Gastrocnemius medialis (tissue), 4 donors: ENCODE data around the gene NBPF1. TPM values are rescaled to one million over a fixed set of nuclear protein-coding genes. Genes with fewer than 3 reads are reported as not detected.
"Not testable (repeated sequence)": the region's sequence is repeated elsewhere in the genome, so short reads cannot be mapped to it uniquely, and the experiment has no call there.

ENCODE experiments used
- ATAC-seq, 2 donors: fragments of 150-250 bp; one replicate each; pipeline ENCODE4 v1.9.1; 2016
- DNase-seq, 2 donors: peaks; one replicate each; pipeline ENCODE4 v3.0.0-alpha.2; 2019
- H3K27ac ChIP-seq, 4 donors: fragments of 200-600 bp; sonication (generic); 1 replicate in 1 of 4; 2 replicates in 3 of 4; pipeline ENCODE4 v1.5.1; 2016 to 2018; ENCODE audit warnings: mild to moderate bottlenecking in 2 of 4, moderate library complexity in 1 of 4
- H3K27me3 ChIP-seq, 3 donors: fragments of 200-600 bp; sonication (generic) in 2 of 3; 1 replicate in 1 of 3; 2 replicates in 2 of 3; pipeline versions ENCODE4 v1.5.1 to v1.6.0; 2016 to 2019; ENCODE audit warnings: mild to moderate bottlenecking in 1 of 3, moderate library complexity in 1 of 3
- H3K36me3 ChIP-seq, 2 donors: fragments of 200-600 bp; sonication (generic) in 1 of 2; one replicate each; pipeline ENCODE4 v1.5.1; 2017 to 2018
- H3K4me1 ChIP-seq, 2 donors: fragments of 200-600 bp; sonication (generic) in 1 of 2; one replicate each; pipeline ENCODE4 v1.5.1; 2016 to 2017; ENCODE audit warnings: mild to moderate bottlenecking in 2 of 2
- H3K4me3 ChIP-seq, 4 donors: fragments of 200-600 bp; sonication (generic) in 3 of 4; 1 replicate in 1 of 4; 2 replicates in 3 of 4; pipeline ENCODE4 v1.5.1; 2016 to 2019; ENCODE audit warnings: mild to moderate bottlenecking in 2 of 4
- H3K9me3 ChIP-seq, 3 donors: fragments of 200-600 bp; sonication (generic) in 2 of 3; 1 replicate in 1 of 3; 2 replicates in 2 of 3; pipeline ENCODE4 v1.5.1; 2016 to 2019
- CTCF ChIP-seq, 5 experiments: fragments of 450-650 bp in 3 of 5; fragments of 200-600 bp in 2 of 5; sonication (generic) in 2 of 5; IDR thresholded peaks in 4 of 5; conservative IDR thresholded peaks in 1 of 5; 1 replicate in 4 of 5; 2 replicates in 1 of 5; pipeline ENCODE4 v1.5.1; 2016 to 2019; ENCODE audit warnings: antibody characterized with exemption in 5 of 5, mild to moderate bottlenecking in 3 of 5, moderate library complexity in 3 of 5
- POLR2A ChIP-seq, 2 donors: fragments of 450-650 bp; IDR thresholded peaks; one replicate each; pipeline ENCODE4 v1.6.1; 2017; ENCODE audit warnings: antibody characterized with exemption in 2 of 2, mild to moderate bottlenecking in 2 of 2, moderate library complexity in 2 of 2
- in situ Hi-C, 4 donors: fragments of 200-750 bp; cut with MboI; loops; one replicate each; pipeline versions ENCODE4 v1.15.0 to v1.8.0; 2017; ENCODE audit warnings: low sequenced_read_pairs in 4 of 4
- intact Hi-C: fragments of 100-400 bp; cut with DNase I; formaldehyde crosslinking; loops from one replicate; pipeline ENCODE4 v1.15.1; 2023; ENCODE audit warnings: low total_unique reads
- total RNA-seq, 4 donors: library from RNA; depleted of rRNA; stranded (reverse); fragments of >200 nt; gene quantifications; one replicate each; pipeline versions ENCODE4 v1.1.0 to v1.2.3, GENCODE V29; 2016

The NBPF1 gene
- total RNA-seq, 4 donors from 2014 or later: 6.6 to 20.0 (median 11.2) TPM

GRCh38 chr1:16532235-16532991 is 81.0 kb downstream of the NBPF1 start:
- H3K27ac ChIP-seq, intact Hi-C loops, H3K4me3 ChIP-seq, DNase-seq, in situ Hi-C loops, H3K4me1 ChIP-seq, H3K9me3 ChIP-seq, ATAC-seq, H3K36me3 ChIP-seq: not testable (repeated sequence)
- H3K27me3 ChIP-seq: peaks cover 21 to 32% (median 27%) of the 10 kb centered on the region in 3 donors
- peak in 1 of 5 experiments; percentile 15 for TF ChIP-seq CTCF (IDR thresholded peaks at IDR 0.05 in 4 of 5, conservative IDR thresholded peaks at IDR 0.05 in 1 of 5)

- H3K4me3 ChIP-seq, H3K4me1 ChIP-seq, H3K36me3 ChIP-seq, H3K9me3 ChIP-seq, in situ Hi-C loops, ATAC-seq, intact Hi-C loops, DNase-seq, H3K27ac ChIP-seq: not testable (repeated sequence)
- H3K27me3 ChIP-seq: peaks cover 7 to 15% (median 15%) of the 10 kb centered on the region in 3 donors
Measured at GRCh38 chr1:16528338-16528737, 85.0 kb downstream of the NBPF1 start.

GRCh38 chr1:16525769-16526168 is 87.6 kb downstream of the NBPF1 start:
- H3K9me3 ChIP-seq, H3K27me3 ChIP-seq, H3K4me3 ChIP-seq, H3K36me3 ChIP-seq, intact Hi-C loops, H3K4me1 ChIP-seq, H3K27ac ChIP-seq, in situ Hi-C loops: not testable (repeated sequence)
- ATAC-seq (peak in 1 of 2 donors; percentile 61), DNase-seq (peak in 1 of 2 donors; percentile 63)

- in situ Hi-C loops: loop anchor here in 1 of 4 donors (25.0 kb wide), 1 partner anchor 116 kb away; no protein-coding TSS in a partner anchor
- ATAC-seq, H3K4me3 ChIP-seq, H3K27ac ChIP-seq, H3K4me1 ChIP-seq, DNase-seq, intact Hi-C loops, H3K36me3 ChIP-seq, H3K9me3 ChIP-seq: not testable (repeated sequence)
- H3K27me3 ChIP-seq: peaks cover 5 to 26% (median 15%) of the 10 kb centered on the region in 3 donors
Measured at GRCh38 chr1:16521679-16522078, 91.7 kb downstream of the NBPF1 start.

GRCh38 chr1:16521288-16521583 is 92.1 kb downstream of the NBPF1 start:
- DNase-seq: no peak
- TF ChIP-seq POLR2A (IDR thresholded peaks at IDR 0.05) (no peak), CTCF (IDR thresholded peaks at IDR 0.05 in 4 of 5, conservative IDR thresholded peaks at IDR 0.05 in 1 of 5) (no peak)
- Histone ChIP-seq H3K36me3 (no peaks in the 10 kb centered on the region), H3K4me3 (no peak overlapping the region), H3K27me3 (peaks cover 5 to 26% (median 15%) of the 10 kb centered on the region in 3 donors), H3K9me3 (no peaks in the 10 kb centered on the region), H3K27ac (no peak overlapping the region), H3K4me1 (peaks cover 0 to 4% of the 10 kb centered on the region in 2 donors)
- in situ Hi-C loops (loop anchor here in 1 of 4 donors (25.0 kb wide), 1 partner anchor 116 kb away; no protein-coding TSS in a partner anchor), intact Hi-C loops (no loop called here)
- no peak for ATAC-seq

GRCh38 chr1:16520435-16521287 is 92.7 kb downstream of the NBPF1 start:
- H3K4me1 ChIP-seq, H3K4me3 ChIP-seq, H3K36me3 ChIP-seq, DNase-seq, H3K9me3 ChIP-seq, H3K27ac ChIP-seq, ATAC-seq, intact Hi-C loops: not testable (repeated sequence)
- in situ Hi-C loops: loop anchor here in 1 of 4 donors (25.0 kb wide), 1 partner anchor 117 kb away; no protein-coding TSS in a partner anchor
- H3K27me3 ChIP-seq: peaks cover 5 to 26% (median 15%) of the 10 kb centered on the region in 3 donors

- H3K9me3 ChIP-seq, intact Hi-C loops, H3K36me3 ChIP-seq, ATAC-seq, H3K4me1 ChIP-seq, H3K27ac ChIP-seq, H3K4me3 ChIP-seq, DNase-seq: not testable (repeated sequence)
- in situ Hi-C loops: loop anchor here in 1 of 4 donors (25.0 kb wide), 1 partner anchor 118 kb away; no protein-coding TSS in a partner anchor
- H3K27me3 ChIP-seq: peaks cover 5 to 26% (median 15%) of the 10 kb centered on the region in 3 donors
Measured at GRCh38 chr1:16519255-16519951, 94.0 kb downstream of the NBPF1 start.

GRCh38 chr1:16518913-16519254 is 94.5 kb downstream of the NBPF1 start:
- intact Hi-C loops: not testable (repeated sequence)

More at GRCh38 chr1:16518913-16519254, 94.5 kb downstream of the NBPF1 start:
- not testable (repeated sequence) for H3K27ac ChIP-seq, H3K36me3 ChIP-seq, DNase-seq, H3K9me3 ChIP-seq, ATAC-seq, H3K4me3 ChIP-seq, H3K4me1 ChIP-seq
- in situ Hi-C loops: loop anchor here in 1 of 4 donors (25.0 kb wide), 1 partner anchor 118 kb away; no protein-coding TSS in a partner anchor
- H3K27me3 ChIP-seq: peaks cover 5 to 26% (median 15%) of the 10 kb centered on the region in 3 donors
